GM12874 (cell line): ENCODE results near the gene MTHFD2.

Experiments
- TF ChIP-seq, protein P1 (sequence below): IDR thresholded peaks from 2 replicates; pipeline ENCODE4 v1.5.1; 2011; ENCODE audit warnings: low read depth, mild to moderate bottlenecking, control low read depth, low read length, moderate library complexity; ENCODE audit not compliant: insufficient read depth

MTHFD2 gene

DNA sequence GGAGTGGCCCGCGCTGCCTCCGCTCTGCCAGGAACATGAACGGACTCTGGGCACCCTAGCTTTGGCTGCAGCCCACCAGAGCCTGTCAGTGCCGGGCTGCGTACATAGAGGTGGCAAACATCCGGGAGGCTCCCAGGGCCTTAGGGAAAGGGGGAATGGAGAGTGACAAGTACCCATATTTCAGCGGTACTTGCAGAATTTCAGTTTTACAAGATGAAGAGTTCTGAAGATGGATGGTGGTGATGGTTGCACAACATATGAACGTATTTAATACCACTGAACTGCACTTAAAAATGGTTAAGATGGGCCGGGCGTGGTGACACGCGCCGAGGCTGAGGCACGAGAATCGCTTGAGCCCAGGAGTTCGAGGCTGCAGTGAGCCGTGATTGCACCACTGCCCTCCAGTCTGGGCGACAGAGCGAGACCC, 873 bp downstream of the MTHFD2 start:
- TF ChIP-seq, protein P1, sequence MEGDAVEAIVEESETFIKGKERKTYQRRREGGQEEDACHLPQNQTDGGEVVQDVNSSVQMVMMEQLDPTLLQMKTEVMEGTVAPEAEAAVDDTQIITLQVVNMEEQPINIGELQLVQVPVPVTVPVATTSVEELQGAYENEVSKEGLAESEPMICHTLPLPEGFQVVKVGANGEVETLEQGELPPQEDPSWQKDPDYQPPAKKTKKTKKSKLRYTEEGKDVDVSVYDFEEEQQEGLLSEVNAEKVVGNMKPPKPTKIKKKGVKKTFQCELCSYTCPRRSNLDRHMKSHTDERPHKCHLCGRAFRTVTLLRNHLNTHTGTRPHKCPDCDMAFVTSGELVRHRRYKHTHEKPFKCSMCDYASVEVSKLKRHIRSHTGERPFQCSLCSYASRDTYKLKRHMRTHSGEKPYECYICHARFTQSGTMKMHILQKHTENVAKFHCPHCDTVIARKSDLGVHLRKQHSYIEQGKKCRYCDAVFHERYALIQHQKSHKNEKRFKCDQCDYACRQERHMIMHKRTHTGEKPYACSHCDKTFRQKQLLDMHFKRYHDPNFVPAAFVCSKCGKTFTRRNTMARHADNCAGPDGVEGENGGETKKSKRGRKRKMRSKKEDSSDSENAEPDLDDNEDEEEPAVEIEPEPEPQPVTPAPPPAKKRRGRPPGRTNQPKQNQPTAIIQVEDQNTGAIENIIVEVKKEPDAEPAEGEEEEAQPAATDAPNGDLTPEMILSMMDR = no peak

DNA sequence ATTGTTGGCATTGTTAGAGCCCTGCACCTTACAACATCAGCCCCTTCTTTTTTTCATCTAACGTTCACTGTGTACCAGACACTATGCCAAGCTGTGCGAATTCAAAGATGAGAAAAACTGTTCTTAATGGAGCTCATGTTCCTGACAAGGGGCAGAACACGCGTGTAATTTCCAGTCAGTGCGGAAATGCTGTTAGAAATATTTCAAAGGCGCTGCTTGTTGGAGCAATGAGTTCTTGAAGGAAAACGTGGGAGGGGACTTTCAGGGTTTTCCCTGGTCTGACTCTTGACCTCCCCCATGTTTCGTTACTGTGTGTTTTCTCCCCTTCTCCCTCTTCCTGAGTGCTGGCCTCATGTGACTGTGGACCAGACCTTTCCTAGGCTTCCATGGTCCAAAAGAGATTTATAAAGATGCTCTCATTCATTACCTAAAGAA, 1.5 kb downstream of the MTHFD2 start:
- TF ChIP-seq, protein P1 = no peak

DNA sequence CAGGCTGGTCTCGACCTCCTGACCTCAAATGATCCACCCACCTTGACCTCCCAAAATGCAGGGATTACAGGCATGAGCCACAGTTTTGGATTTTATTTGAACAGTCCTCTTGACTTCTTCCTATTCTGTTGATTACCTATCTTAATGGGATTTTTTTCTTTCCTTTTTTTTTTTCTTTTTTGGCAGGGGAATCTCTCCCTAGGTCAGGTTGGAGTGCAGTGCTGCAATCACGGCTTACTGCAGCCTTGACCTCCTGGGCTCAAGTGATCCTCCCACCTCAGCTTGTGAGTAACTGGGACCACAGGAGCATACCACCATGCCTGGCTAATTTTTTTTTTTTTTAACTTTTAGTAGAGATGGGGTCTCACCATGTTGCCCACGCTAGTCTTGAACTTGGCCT, 2.8 kb downstream of the MTHFD2 start:
- TF ChIP-seq, protein P1 = no peak

DNA sequence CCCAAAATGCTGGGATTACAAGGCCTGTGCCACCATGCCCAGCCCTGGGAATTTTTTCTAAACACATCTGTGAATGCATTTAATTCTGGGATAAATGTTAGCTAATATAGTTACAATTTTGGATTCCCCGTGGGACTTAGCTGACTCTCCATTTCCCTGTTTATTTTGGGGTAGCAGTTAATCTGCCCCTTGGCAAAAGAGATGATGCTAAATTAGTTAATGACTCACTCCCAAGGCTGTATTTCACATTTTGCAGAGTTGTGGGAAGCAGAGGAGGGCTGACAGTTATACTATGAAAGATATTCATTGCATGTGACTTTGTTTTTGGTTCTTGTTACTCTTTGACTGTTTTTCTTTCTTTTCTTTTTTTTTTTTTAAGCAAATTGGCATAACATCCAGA, 3.2 kb downstream of the MTHFD2 start:
- TF ChIP-seq, protein P1 = no peak

DNA sequence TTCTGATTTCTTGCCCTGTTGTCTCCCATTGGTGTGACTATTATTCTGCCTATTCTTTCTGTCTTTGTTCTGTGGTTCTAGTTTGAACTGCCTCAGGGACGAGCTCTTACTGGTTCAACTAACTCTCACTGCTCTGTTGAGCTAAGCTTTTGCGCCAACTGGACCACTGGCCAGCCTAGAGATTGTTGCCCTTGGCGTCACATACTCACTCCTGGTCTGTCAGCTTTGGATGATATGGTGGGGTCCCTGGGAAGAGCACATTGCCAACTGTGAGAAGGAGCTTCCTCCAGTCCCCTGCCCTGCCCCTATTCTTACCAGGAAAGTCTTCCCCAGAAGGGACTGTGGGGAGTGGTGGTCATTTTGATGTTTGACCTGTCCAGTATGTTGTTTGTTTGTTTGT, 6.0 kb downstream of the MTHFD2 start:
- TF ChIP-seq, protein P1 = no peak

DNA sequence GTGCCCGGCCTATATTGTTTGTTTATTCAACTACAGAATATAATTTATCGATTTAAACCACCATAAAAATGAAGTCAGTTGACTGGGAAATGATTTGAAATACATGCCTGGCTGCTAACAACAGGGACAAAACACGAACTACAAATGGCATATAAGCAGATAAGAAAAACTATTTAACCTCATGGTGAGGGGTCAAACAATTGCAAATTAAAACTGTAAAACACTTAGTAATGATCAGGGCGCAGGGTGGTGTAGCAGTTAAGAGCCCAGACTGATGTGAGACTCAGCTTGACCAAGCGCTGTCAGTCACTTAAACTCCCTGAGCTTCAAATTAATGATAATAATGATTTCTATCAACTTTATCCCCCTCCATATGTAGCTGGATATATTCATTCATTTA, 6.7 kb downstream of the MTHFD2 start:
- TF ChIP-seq, protein P1 = no peak

DNA sequence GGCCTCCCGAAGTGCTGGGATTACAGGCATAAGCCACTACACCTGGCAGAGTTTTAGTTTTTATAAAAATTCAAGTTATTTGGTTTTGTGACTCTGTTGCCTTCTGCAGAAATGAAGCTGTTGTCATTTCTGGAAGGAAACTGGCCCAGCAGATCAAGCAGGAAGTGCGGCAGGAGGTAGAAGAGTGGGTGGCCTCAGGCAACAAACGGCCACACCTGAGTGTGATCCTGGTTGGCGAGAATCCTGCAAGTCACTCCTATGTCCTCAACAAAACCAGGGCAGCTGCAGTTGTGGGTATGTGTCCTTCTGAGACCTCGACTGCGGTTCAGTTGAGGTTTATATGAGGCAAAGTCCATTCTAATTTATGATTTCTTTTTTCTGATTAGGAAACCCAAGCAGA, 7.2 kb downstream of the MTHFD2 start:
- TF ChIP-seq, protein P1 = no peak
